GM12878 (cell line): Measurements from ENCODE around the gene NT5E. TPM values are rescaled to one million over a fixed set of nuclear protein-coding genes. Genes with fewer than 3 reads are reported as not detected.

Source experiments
- ATAC-seq: fragments of 200-7000 bp; cut with Tn5 transposase; 3 replicates; pipeline ENCODE4 v1.9.1; 2020; ENCODE audit warnings: mild to moderate bottlenecking, moderate library complexity
- BruUV-seq: library from RNA; stranded (reverse); fragments of 400-500 nt; replicated peaks from 2 replicates; lab custom pipeline; 2021; lab: Mats Ljungman, UMichigan
- CTCF ChIA-PET: fragments of 300-600 bp; sonication (Branson Sonifier 250); formaldehyde crosslinking; extraction: SDS; loops from one replicate; lab custom pipeline; 2021; ENCODE audit warnings: inconsistent platforms; lab: Yijun Ruan, JAX
- POLR2A ChIA-PET: fragments of 350-600 bp; formaldehyde crosslinking; extraction: SDS; loops from one replicate; lab custom pipeline; 2021; ENCODE audit warnings: inconsistent platforms; lab: Charles Lee
- RAD21 ChIA-PET: fragments of 300-600 bp; sonication (Branson Sonifier 250); formaldehyde crosslinking; loops from one replicate; lab custom pipeline; 2023; ENCODE audit warnings: antibody characterized with exemption; ENCODE audit not compliant: unreplicated experiment; lab: Charles Lee
- SMC1A ChIA-PET: fragments of 300-600 bp; sonication (Branson Sonifier 250); formaldehyde crosslinking; loops from one replicate; lab custom pipeline; 2023; ENCODE audit not compliant: unreplicated experiment, uncharacterized antibody; lab: Charles Lee
- DNase-seq: peaks from one replicate; pipeline ENCODE4 v3.0.0-alpha.2; 2011; ENCODE audit warnings: low read depth, low spot score
- FAIRE-seq: peaks from 3 replicates; lab custom pipeline; 2011; peaks lifted over from hg19 to GRCh38; lab: Jason Lieb, UNC
- H2AFZ ChIP-seq: 2 replicates; pipeline ENCODE4 v1.6.0; 2011; ENCODE audit warnings: low read depth, low read length, control low read depth; ENCODE audit not compliant: control insufficient read depth
- H3K27ac ChIP-seq: 2 replicates; pipeline ENCODE4 v1.5.1; 2011; ENCODE audit warnings: control low read depth; ENCODE audit not compliant: control insufficient read depth, insufficient read depth
- H3K27me3 ChIP-seq, 2 experiments: replicated peaks in 1 of 2; 2 replicates each; pipeline versions ENCODE4 v1.6.0 to v1.6.1; 2011; ENCODE audit warnings: low read length in 1 of 2; ENCODE audit not compliant: control insufficient read depth in 2 of 2, insufficient read depth in 2 of 2
- H3K36me3 ChIP-seq, 2 experiments: 2 replicates each; pipeline ENCODE4 v1.5.1; 2011; ENCODE audit warnings: low read length in 1 of 2; ENCODE audit not compliant: control insufficient read depth in 2 of 2, insufficient read depth in 2 of 2
- H3K4me1 ChIP-seq: 2 replicates; pipeline ENCODE4 v1.6.1; 2011; ENCODE audit warnings: mild to moderate bottlenecking, low read length, moderate library complexity, mixed read lengths; ENCODE audit not compliant: control insufficient read depth, insufficient read depth
- H3K4me2 ChIP-seq: 2 replicates; pipeline ENCODE4 v1.6.0; 2011; ENCODE audit warnings: control low read depth; ENCODE audit not compliant: control insufficient read depth, insufficient read depth
- H3K4me3 ChIP-seq: fragments of 200-600 bp; sonication (generic); 2 replicates; pipeline ENCODE4 v1.5.1; 2016
- H3K79me2 ChIP-seq: 2 replicates; pipeline ENCODE4 v1.6.0; 2011; ENCODE audit warnings: low read length; ENCODE audit not compliant: control insufficient read depth, insufficient read depth
- H3K9ac ChIP-seq: 2 replicates; pipeline ENCODE4 v1.8.0; 2011; ENCODE audit warnings: low read length, control low read depth, mixed read lengths; ENCODE audit not compliant: control insufficient read depth, insufficient read depth
- H3K9me3 ChIP-seq: replicated peaks from 3 replicates; pipeline ENCODE4 v1.5.1; 2011; ENCODE audit warnings: mild to moderate bottlenecking, low read length; ENCODE audit not compliant: control insufficient read depth, insufficient read depth
- H4K20me1 ChIP-seq: 2 replicates; pipeline ENCODE4 v1.6.0; 2011; ENCODE audit not compliant: control insufficient read depth, insufficient read depth
- BCL11A ChIP-seq: IDR thresholded peaks from 2 replicates; pipeline ENCODE4 v1.6.1; 2011; ENCODE audit warnings: low read depth, low read length
- CREB1 ChIP-seq: IDR thresholded peaks from 2 replicates; pipeline ENCODE4 v1.6.1; 2012; ENCODE audit warnings: low read depth, mild to moderate bottlenecking, inconsistent platforms
- IKZF1 ChIP-seq: fragments of 450-650 bp; conservative IDR thresholded peaks from 2 replicates; pipeline ENCODE4 v1.6.1; 2017; ENCODE audit warnings: antibody characterized with exemption, mild to moderate bottlenecking
- MEF2A ChIP-seq: IDR thresholded peaks from 2 replicates; pipeline ENCODE4 v1.6.1; 2011; ENCODE audit warnings: low read depth, mild to moderate bottlenecking, low read length, moderate library complexity; ENCODE audit not compliant: insufficient read depth
- MEF2B ChIP-seq: fragments of 450-650 bp; IDR thresholded peaks from 2 replicates; pipeline ENCODE4 v1.6.1; 2018; ENCODE audit warnings: mild to moderate bottlenecking, moderate library complexity; ENCODE audit not compliant: partially characterized antibody, poor library complexity, severe bottlenecking
- MYC ChIP-seq: IDR thresholded peaks from 2 replicates; pipeline ENCODE4 v1.6.1; 2011; ENCODE audit warnings: mild to moderate bottlenecking, low read length, moderate library complexity, inconsistent platforms; ENCODE audit not compliant: insufficient read depth, insufficient replicate concordance, insufficient read length, severe bottlenecking
- TARDBP ChIP-seq: IDR thresholded peaks from 2 replicates; pipeline ENCODE4 v1.6.1; 2016; ENCODE audit warnings: borderline replicate concordance
- WRNIP1 ChIP-seq: IDR thresholded peaks from 2 replicates; pipeline ENCODE4 v1.6.1; 2011; ENCODE audit warnings: low read depth, low read length, improper control_type of control experiment, borderline replicate concordance
- YBX1 ChIP-seq: fragments of 450-650 bp; IDR thresholded peaks from 2 replicates; pipeline ENCODE4 v1.6.1; 2016; ENCODE audit warnings: antibody characterized with exemption
- WGBS: methylation state at CpG from one replicate; pipeline ENCODE4 v1.1.6; 2016; ENCODE audit warnings: low lambda C conversion rate; ENCODE audit not compliant: insufficient replicate concordance, insufficient coverage; ENCODE audit errors: missing lambda C conversion rate; 5-methylcytosine and 5-hydroxymethylcytosine counted together
- in situ Hi-C: fragments of 300-500 bp; cut with MboI; formaldehyde crosslinking; loops from 9 replicates; pipeline ENCODE4 v1.14.3; 2018; ENCODE audit warnings: mixed read lengths
- intact Hi-C: fragments of 100-400 bp; cut with micrococcal nuclease; formaldehyde crosslinking; loops from one replicate; pipeline ENCODE4 v1.14.2; 2022; ENCODE audit not compliant: unreplicated experiment
- polyA plus RNA-seq, 11 experiments: library from polyadenylated mRNA; depleted of rRNA in 4 of 11; unstranded in 6 of 11; stranded (reverse) in 5 of 11; fragments of >200 nt; fragmentation: Nextera tagmentation in 4 of 11; fragmentation: Illumina TruSeq in 1 of 11; extraction: Ambion mirVana in 4 of 11; extraction: Trizol in 1 of 11; gene quantifications; 1 replicate in 1 of 11; 2 replicates in 10 of 11; pipeline versions ENCODE4 v1.2.1 to v1.2.3, GENCODE V29; 2011 to 2016; ENCODE audit warnings: inconsistent platforms in 2 of 11, missing spikeins in 2 of 11, low read depth in 1 of 11
- total RNA-seq, 4 experiments: library from RNA; depleted of rRNA in 3 of 4; stranded (reverse); fragments of >200 nt in 3 of 4; fragmentation: Illumina TruSeq in 1 of 4; extraction: Trizol in 1 of 4; gene quantifications; 2 replicates each; pipeline versions ENCODE4 v1.2.1 to v1.2.3, GENCODE V29; 2013 to 2021
- TF ChIP-seq, protein P1 (sequence below): fragments of 150-350 bp; IDR thresholded peaks from 2 replicates; pipeline ENCODE4 v1.6.1; 2016; ENCODE audit warnings: low read depth, low read length
- TF ChIP-seq, protein P2 (sequence below): fragments of 450-650 bp; IDR thresholded peaks from 2 replicates; pipeline ENCODE4 v1.6.1; 2016; ENCODE audit warnings: mild to moderate bottlenecking

NT5E gene
- total and polyA plus RNA-seq, 10 of the 15 experiments (the other 5 are each of a cell fraction or from before 2014, with no cell fraction given): 1.9 to 9.7 (median 7.3) TPM

DNA sequence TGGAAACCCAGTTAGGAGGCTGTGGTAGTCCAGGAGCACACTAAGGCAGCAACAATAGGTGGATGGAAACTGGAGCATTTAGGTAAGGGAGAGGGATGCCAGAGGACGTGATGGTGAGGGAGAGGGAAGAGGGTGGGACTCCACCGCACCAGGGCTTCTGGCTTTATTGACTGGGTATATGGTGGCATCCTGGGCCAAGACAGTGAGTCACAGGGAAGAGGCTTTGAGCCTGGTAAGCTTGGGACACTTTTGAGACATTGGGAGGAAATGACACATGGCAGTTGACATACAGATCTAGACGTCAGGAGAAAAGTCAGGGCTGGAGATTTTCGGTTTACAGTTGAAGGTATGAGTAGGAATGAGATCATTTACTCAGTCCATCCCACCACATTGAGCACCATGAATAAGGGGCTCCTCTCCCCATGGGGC is 14.9 kb downstream of the NT5E start:
- intact Hi-C loops: no loop called here
- Histone ChIP-seq H3K4me2 (no peak overlapping the region), H3K9ac (no peak overlapping the region), H2AFZ (no peak overlapping the region), H3K27me3 (no peaks in the 10 kb centered on the region), H3K79me2 (no peaks in the 10 kb centered on the region), H3K4me1 (peaks cover 42% of the 10 kb centered on the region), H3K27ac (no peak overlapping the region)
- FAIRE-seq: no peak
- RAD21 ChIA-PET: interaction anchor here (1.1 to 7.3 kb wide), 3 partner anchors 11 to 19 kb away, joined by 3 to 76 read pairs (median 25); partner anchors contain the start of gene NT5E
- no peak for DNase-seq
- in situ Hi-C loops: no loop called here
- POLR2A ChIA-PET: interaction anchor here (0.6 to 8.0 kb wide), 2 partner anchors 14 to 77 kb away, joined by 3 to 64 read pairs; partner anchors contain the start of gene NT5E
- ATAC-seq: no peak
- TF ChIP-seq YBX1 (no peak), BCL11A (no peak), CREB1 (peak; percentile 23; the same call in 1 of the 2 replicates)
- TF ChIP-seq, all 136 proteins: peak for 1
- no peaks in the 10 kb centered on the region for H3K36me3 ChIP-seq
- no peaks in the 10 kb centered on the region for H4K20me1 ChIP-seq
- H3K4me3 ChIP-seq: no peak overlapping the region
- no TSS peak for BruUV-seq
- ChIA-PET CTCF (interaction anchor here (2.5 to 3.8 kb wide), 2 partner anchors 15 to 18 kb away, joined by 12 to 52 read pairs; no protein-coding TSS in a partner anchor), SMC1A (interaction anchor here (4.5 to 9.8 kb wide), 3 partner anchors 13 to 19 kb away, joined by 30 to 138 read pairs (median 57); partner anchors contain the start of gene NT5E)
- WGBS: 65% methylated on average over 4 of the region's 4 CpGs
- H3K9me3 ChIP-seq: no peaks in the 10 kb centered on the region

DNA sequence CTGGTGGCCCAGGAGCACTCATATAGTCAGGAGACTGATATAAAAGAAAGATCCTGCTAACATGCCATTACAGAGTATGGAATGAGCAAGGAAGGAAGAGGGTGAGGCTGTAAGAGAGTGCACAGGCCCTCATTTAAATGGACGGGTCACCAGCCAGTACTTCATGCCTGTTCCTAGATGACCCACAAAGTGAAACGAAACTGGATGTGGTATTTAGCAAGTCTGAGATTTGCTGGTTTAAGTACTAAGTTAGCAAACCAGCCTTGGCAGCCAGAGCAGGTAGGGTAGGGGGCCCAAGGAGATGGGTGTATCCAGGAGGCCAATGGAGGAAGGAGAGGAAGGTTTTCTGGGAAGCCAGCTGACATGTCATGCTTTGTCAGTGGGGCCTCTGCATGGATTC is 15.9 kb downstream of the NT5E start:
- no peaks in the 10 kb centered on the region for H3K36me3 ChIP-seq
- ChIA-PET CTCF (interaction anchor here (1.2 to 2.2 kb wide), 2 partner anchors 17 to 20 kb away, joined by 3 to 11 read pairs; no protein-coding TSS in a partner anchor), SMC1A (interaction anchor here (1.1 to 9.8 kb wide), 3 partner anchors 16 to 18 kb away, joined by 4 to 138 read pairs (median 5); partner anchors contain the start of gene NT5E), POLR2A (no interaction called here), RAD21 (no interaction called here)
- H3K79me2 ChIP-seq: no peaks in the 10 kb centered on the region
- H3K9me3 ChIP-seq: no peaks in the 10 kb centered on the region
- in situ Hi-C loops: no loop called here
- H3K4me3 ChIP-seq: no peak overlapping the region
- WGBS: 0% methylated on average over 2 of the region's 2 CpGs
- DNase-seq: no peak
- no peak overlapping the region for H3K27ac ChIP-seq
- intact Hi-C loops: no loop called here
- H3K4me1 ChIP-seq: peaks cover 35% of the 10 kb centered on the region
- H3K4me2 ChIP-seq: peak overlapping the region; percentile 9; the same call in 1 of the 2 replicates
- BruUV-seq: no TSS peak
- no peaks in the 10 kb centered on the region for H4K20me1 ChIP-seq
- no peak for FAIRE-seq
- no peak overlapping the region for H2AFZ ChIP-seq
- no peaks in the 10 kb centered on the region for H3K27me3 ChIP-seq
- no peak overlapping the region for H3K9ac ChIP-seq
- peak; percentile 75 for ATAC-seq
- TF ChIP-seq MEF2B (no peak), MEF2A (no peak), IKZF1 (peak; percentile 18; the same call in 1 of the 2 replicates), WRNIP1 (no peak), MYC (no peak), TARDBP (no peak)
- TF ChIP-seq, protein P1, sequence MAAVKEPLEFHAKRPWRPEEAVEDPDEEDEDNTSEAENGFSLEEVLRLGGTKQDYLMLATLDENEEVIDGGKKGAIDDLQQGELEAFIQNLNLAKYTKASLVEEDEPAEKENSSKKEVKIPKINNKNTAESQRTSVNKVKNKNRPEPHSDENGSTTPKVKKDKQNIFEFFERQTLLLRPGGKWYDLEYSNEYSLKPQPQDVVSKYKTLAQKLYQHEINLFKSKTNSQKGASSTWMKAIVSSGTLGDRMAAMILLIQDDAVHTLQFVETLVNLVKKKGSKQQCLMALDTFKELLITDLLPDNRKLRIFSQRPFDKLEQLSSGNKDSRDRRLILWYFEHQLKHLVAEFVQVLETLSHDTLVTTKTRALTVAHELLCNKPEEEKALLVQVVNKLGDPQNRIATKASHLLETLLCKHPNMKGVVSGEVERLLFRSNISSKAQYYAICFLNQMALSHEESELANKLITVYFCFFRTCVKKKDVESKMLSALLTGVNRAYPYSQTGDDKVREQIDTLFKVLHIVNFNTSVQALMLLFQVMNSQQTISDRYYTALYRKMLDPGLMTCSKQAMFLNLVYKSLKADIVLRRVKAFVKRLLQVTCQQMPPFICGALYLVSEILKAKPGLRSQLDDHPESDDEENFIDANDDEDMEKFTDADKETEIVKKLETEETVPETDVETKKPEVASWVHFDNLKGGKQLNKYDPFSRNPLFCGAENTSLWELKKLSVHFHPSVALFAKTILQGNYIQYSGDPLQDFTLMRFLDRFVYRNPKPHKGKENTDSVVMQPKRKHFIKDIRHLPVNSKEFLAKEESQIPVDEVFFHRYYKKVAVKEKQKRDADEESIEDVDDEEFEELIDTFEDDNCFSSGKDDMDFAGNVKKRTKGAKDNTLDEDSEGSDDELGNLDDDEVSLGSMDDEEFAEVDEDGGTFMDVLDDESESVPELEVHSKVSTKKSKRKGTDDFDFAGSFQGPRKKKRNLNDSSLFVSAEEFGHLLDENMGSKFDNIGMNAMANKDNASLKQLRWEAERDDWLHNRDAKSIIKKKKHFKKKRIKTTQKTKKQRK: no peak
- TF ChIP-seq, protein P2, sequence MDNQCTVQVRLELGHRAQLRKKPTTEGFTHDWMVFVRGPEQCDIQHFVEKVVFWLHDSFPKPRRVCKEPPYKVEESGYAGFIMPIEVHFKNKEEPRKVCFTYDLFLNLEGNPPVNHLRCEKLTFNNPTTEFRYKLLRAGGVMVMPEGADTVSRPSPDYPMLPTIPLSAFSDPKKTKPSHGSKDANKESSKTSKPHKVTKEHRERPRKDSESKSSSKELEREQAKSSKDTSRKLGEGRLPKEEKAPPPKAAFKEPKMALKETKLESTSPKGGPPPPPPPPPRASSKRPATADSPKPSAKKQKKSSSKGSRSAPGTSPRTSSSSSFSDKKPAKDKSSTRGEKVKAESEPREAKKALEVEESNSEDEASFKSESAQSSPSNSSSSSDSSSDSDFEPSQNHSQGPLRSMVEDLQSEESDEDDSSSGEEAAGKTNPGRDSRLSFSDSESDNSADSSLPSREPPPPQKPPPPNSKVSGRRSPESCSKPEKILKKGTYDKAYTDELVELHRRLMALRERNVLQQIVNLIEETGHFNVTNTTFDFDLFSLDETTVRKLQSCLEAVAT: no peak
